CD14-positive monocyte (primary cell): Measurements from ENCODE around the gene LEMD3. TPM values are rescaled to one million over a fixed set of nuclear protein-coding genes. Genes with fewer than 3 reads are reported as not detected.
A peak's percentile ranks its signal among the peaks of the same experiment; 100 is the strongest.

Source experiments
- DNase-seq, 3 donors: peaks; one replicate each; pipeline ENCODE4 v3.0.0-alpha.2; 2011 to 2022
- H2AFZ ChIP-seq: 2 replicates; pipeline ENCODE4 v1.6.0; 2012; ENCODE audit warnings: mild to moderate bottlenecking, low read depth, low read length, inconsistent platforms; ENCODE audit not compliant: insufficient read depth, poor library complexity, severe bottlenecking
- H3K27ac ChIP-seq, 2 donors: 1 replicate in 1 of 2; 2 replicates in 1 of 2; pipeline ENCODE4 v1.5.1; 2012 to 2013; ENCODE audit warnings: low read length in 2 of 2, control low read depth in 1 of 2, inconsistent platforms in 1 of 2, low read depth in 1 of 2, mild to moderate bottlenecking in 1 of 2
- H3K27me3 ChIP-seq, 2 donors: one replicate each; pipeline versions ENCODE4 v1.6.0 to v1.6.1; 2011 to 2013; ENCODE audit warnings: low read length in 2 of 2; ENCODE audit not compliant: control insufficient read depth in 2 of 2, insufficient read depth in 2 of 2
- H3K36me3 ChIP-seq, 2 donors: replicated peaks in 1 of 2; 1 replicate in 1 of 2; 2 replicates in 1 of 2; pipeline versions ENCODE4 v1.5.1 to v1.6.1; 2012 to 2013; ENCODE audit warnings: low read length in 2 of 2, control low read depth in 1 of 2, inconsistent platforms in 1 of 2, mild to moderate bottlenecking in 1 of 2; ENCODE audit not compliant: insufficient read depth in 2 of 2, control insufficient read depth in 1 of 2
- H3K4me1 ChIP-seq, 2 donors: 1 replicate in 1 of 2; 2 replicates in 1 of 2; pipeline versions ENCODE4 v1.5.1 to v1.6.1; 2012 to 2013; ENCODE audit warnings: low read length in 2 of 2, control low read depth in 1 of 2, inconsistent platforms in 1 of 2, mild to moderate bottlenecking in 1 of 2, moderate library complexity in 1 of 2; ENCODE audit not compliant: insufficient read depth in 2 of 2, control insufficient read depth in 1 of 2
- H3K4me2 ChIP-seq: replicated peaks from 2 replicates; pipeline ENCODE3; 2012; ENCODE audit warnings: low read length, moderate library complexity, mild to moderate bottlenecking; ENCODE audit not compliant: poor library complexity, severe bottlenecking; ENCODE audit errors: extremely low read depth
- H3K4me3 ChIP-seq, 3 experiments: fragments of 200-600 bp in 1 of 3; sonication (generic) in 1 of 3; replicated peaks in 1 of 3; 1 replicate in 2 of 3; 2 replicates in 1 of 3; pipeline ENCODE4 v1.5.1; 2011 to 2013; ENCODE audit warnings: low read length in 3 of 3, mild to moderate bottlenecking in 3 of 3, control low read depth in 2 of 3, low read depth in 2 of 3, inconsistent platforms in 1 of 3, moderate library complexity in 1 of 3
- H3K79me2 ChIP-seq: 2 replicates; pipeline ENCODE4 v1.6.0; 2012; ENCODE audit warnings: mild to moderate bottlenecking, control low read depth, inconsistent platforms, low read length, moderate library complexity; ENCODE audit not compliant: insufficient read depth
- H3K9ac ChIP-seq: 2 replicates; pipeline ENCODE4 v1.6.0; 2017; ENCODE audit warnings: low read length, mild to moderate bottlenecking; ENCODE audit not compliant: insufficient read depth, poor library complexity, severe bottlenecking
- H3K9me3 ChIP-seq, 2 donors: replicated peaks in 1 of 2; 1 replicate in 1 of 2; 2 replicates in 1 of 2; pipeline versions ENCODE4 v1.5.1 to v1.6.1; 2012 to 2013; ENCODE audit warnings: low read length in 2 of 2, control low read depth in 1 of 2; ENCODE audit not compliant: control insufficient read depth in 1 of 2, insufficient read depth in 1 of 2
- H4K20me1 ChIP-seq: 2 replicates; pipeline ENCODE4 v1.6.0; 2012; ENCODE audit warnings: mild to moderate bottlenecking, low read length, control low read depth, moderate library complexity; ENCODE audit not compliant: insufficient read depth
- H3K27ac Mint-ChIP-seq, 7 donors: one replicate each; pipeline ENCODE4 v1.8.0; 2020; ENCODE audit warnings: mild to moderate bottlenecking in 7 of 7, mixed read lengths in 7 of 7, moderate library complexity in 6 of 7, inconsistent platforms in 2 of 7
- H3K27me3 Mint-ChIP-seq, 3 donors: one replicate each; pipeline ENCODE4 v1.8.0; 2021 to 2022; ENCODE audit warnings: low read depth in 3 of 3, mild to moderate bottlenecking in 3 of 3, mixed read lengths in 3 of 3, moderate library complexity in 3 of 3, inconsistent platforms in 1 of 3
- H3K36me3 Mint-ChIP-seq, 2 donors: one replicate each; pipeline ENCODE4 v1.8.0; 2020; ENCODE audit warnings: mixed read lengths in 2 of 2, inconsistent platforms in 1 of 2, mild to moderate bottlenecking in 1 of 2
- H3K4me1 Mint-ChIP-seq: one replicate; pipeline ENCODE4 v1.8.0; 2020; ENCODE audit warnings: mild to moderate bottlenecking, mixed read lengths
- H3K4me3 Mint-ChIP-seq, 2 donors: one replicate each; pipeline ENCODE4 v1.8.0; 2020; ENCODE audit warnings: mild to moderate bottlenecking in 2 of 2, mixed read lengths in 2 of 2, moderate library complexity in 1 of 2
- H3K9me3 Mint-ChIP-seq, 7 donors: one replicate each; pipeline ENCODE4 v1.8.0; 2020 to 2022; ENCODE audit warnings: mixed read lengths in 7 of 7, mild to moderate bottlenecking in 6 of 7, moderate library complexity in 6 of 7, inconsistent platforms in 2 of 7
- CTCF ChIP-seq: fragments of 200-600 bp; IDR thresholded peaks from one replicate; pipeline ENCODE4 v1.8.0; 2022; ENCODE audit warnings: antibody characterized with exemption, mild to moderate bottlenecking
- WGBS: methylation state at CpG from one replicate; pipeline ENCODE4 v1.1.5; 2013; ENCODE audit warnings: missing lambda C conversion rate; ENCODE audit not compliant: insufficient coverage; 5-methylcytosine and 5-hydroxymethylcytosine counted together
- intact Hi-C, 2 donors: fragments of 100-400 bp; cut with micrococcal nuclease; formaldehyde crosslinking; loops; one replicate each; pipeline versions ENCODE4 v1.15.0 to v1.15.1; 2023
- polyA plus RNA-seq, 3 donors: library from polyadenylated mRNA; depleted of rRNA in 1 of 3; unstranded in 2 of 3; stranded (reverse) in 1 of 3; fragments of 300-500 nt in 2 of 3; fragments of >200 nt in 1 of 3; fragmentation: Illumina TruSeq in 2 of 3; gene quantifications; 1 replicate in 2 of 3; 2 replicates in 1 of 3; pipeline ENCODE4 v1.2.3, GENCODE V29; 2012 to 2021

Gene LEMD3
- polyA plus RNA-seq, 3 donors, result 11.3 to 12.3 (median 11.7) TPM

- TF ChIP-seq CTCF, result no peak
- Mint-ChIP-seq H3K4me3 (peak overlapping the region; percentile 96 to 99), H3K27me3 (peaks cover 0 to 3% (median 0%) of the 10 kb centered on the region in 3 donors), H3K36me3 (peaks cover 0 to 4% of the 10 kb centered on the region in 2 donors), H3K9me3 (peaks cover 0 to 5% (median 0%) of the 10 kb centered on the region in 7 donors), H3K27ac (peak overlapping the region; percentile 57 to 98 (median 89)), H3K4me1 (peaks cover 30% of the 10 kb centered on the region)
- H3K4me1 ChIP-seq, result peaks cover 38 to 40% of the 10 kb centered on the region in 2 donors
- peaks cover 30% of the 10 kb centered on the region for H4K20me1 ChIP-seq
- H2AFZ ChIP-seq, result peak overlapping the region; percentile 90
- DNase-seq, result peak; percentile 47 to 54 (median 51)
- intact Hi-C loops, result no loop called here
- peak overlapping the region; percentile 98 for H3K9ac ChIP-seq
- peaks cover 1 to 12% of the 10 kb centered on the region in 2 donors for H3K36me3 ChIP-seq
- 0% methylated on average over 40 of the region's 47 CpGs for WGBS
- H3K4me2 ChIP-seq, result peak overlapping the region; percentile 89
- no peaks in the 10 kb centered on the region for H3K27me3 ChIP-seq
- peak overlapping the region; percentile 81 to 88 for H3K27ac ChIP-seq
- no peaks in the 10 kb centered on the region for H3K9me3 ChIP-seq
- peaks cover 58% of the 10 kb centered on the region for H3K79me2 ChIP-seq
- peak overlapping the region; percentile 65 to 90 (median 76) for H3K4me3 ChIP-seq
Measured at GRCh38 chr12:65170209-65170881, 962 bp downstream of the LEMD3 start.

GRCh38 chr12:65171073-65171472 is 1.7 kb downstream of the LEMD3 start:
- peak in 2 of 3 donors; percentile 11 to 15 for DNase-seq
- Histone ChIP-seq H3K4me2 (peak overlapping the region; percentile 89), H3K4me1 (peaks cover 38 to 40% of the 10 kb centered on the region in 2 donors), H2AFZ (peak overlapping the region; percentile 90), H3K27ac (no peak overlapping the region), H3K9me3 (no peaks in the 10 kb centered on the region), H3K36me3 (peaks cover 5 to 19% of the 10 kb centered on the region in 2 donors), H4K20me1 (peaks cover 37% of the 10 kb centered on the region), H3K9ac (peak overlapping the region; percentile 98), H3K79me2 (peaks cover 66% of the 10 kb centered on the region), H3K4me3 (peak overlapping the region; percentile 65 to 90 (median 76)), H3K27me3 (no peaks in the 10 kb centered on the region)
- intact Hi-C loops, result no loop called here
- H3K27ac Mint-ChIP-seq, result peak overlapping the region in 3 of 7 donors; percentile 89 to 98 (median 92)
- H3K4me3 Mint-ChIP-seq, result peak overlapping the region; percentile 96 to 99
- peaks cover 0 to 3% (median 0%) of the 10 kb centered on the region in 3 donors for H3K27me3 Mint-ChIP-seq
- WGBS, result 59% methylated on average over 7 of the region's 8 CpGs
- peaks cover 0 to 4% of the 10 kb centered on the region in 2 donors for H3K36me3 Mint-ChIP-seq
- no peak for TF ChIP-seq CTCF
- peaks cover 0 to 5% (median 0%) of the 10 kb centered on the region in 7 donors for H3K9me3 Mint-ChIP-seq
- peaks cover 30% of the 10 kb centered on the region for H3K4me1 Mint-ChIP-seq
